Transverse colon (tissue), 4 donors: ENCODE data around the gene DYNLL1. TPM values are rescaled to one million over a fixed set of nuclear protein-coding genes. Genes with fewer than 3 reads are reported as not detected.

ENCODE experiments used
- DNase-seq: peaks from one replicate; pipeline ENCODE4 v3.0.0-alpha.2; 2019
- H3K27ac ChIP-seq, 4 donors: fragments of 200-600 bp; sonication (generic); 2 replicates each; pipeline ENCODE4 v1.5.1; 2016 to 2018; ENCODE audit warnings: inconsistent platforms in 4 of 4
- H3K27me3 ChIP-seq: fragments of 200-600 bp; sonication (generic); 2 replicates; pipeline ENCODE4 v1.5.1; 2017; ENCODE audit warnings: inconsistent platforms
- H3K36me3 ChIP-seq, 4 donors: fragments of 200-600 bp; sonication (generic); 2 replicates each; pipeline ENCODE4 v1.5.1; 2017 to 2019; ENCODE audit warnings: inconsistent platforms in 4 of 4
- H3K4me1 ChIP-seq, 4 donors: fragments of 200-600 bp; sonication (generic); 2 replicates each; pipeline ENCODE4 v1.5.1; 2017 to 2020; ENCODE audit warnings: inconsistent platforms in 4 of 4
- H3K4me3 ChIP-seq, 4 donors: fragments of 200-600 bp; sonication (generic); 1 replicate in 1 of 4; 2 replicates in 3 of 4; pipeline versions ENCODE4 v1.5.1 to v1.6.1; 2017 to 2019; ENCODE audit warnings: inconsistent platforms in 4 of 4
- H3K9me3 ChIP-seq, 2 donors: fragments of 200-600 bp; sonication (generic); 2 replicates each; pipeline ENCODE4 v1.5.1; 2017 to 2019; ENCODE audit warnings: inconsistent platforms in 2 of 2
- CTCF ChIP-seq, 5 experiments: fragments of 200-600 bp in 3 of 5; fragments of 450-650 bp in 2 of 5; sonication (generic) in 3 of 5; IDR thresholded peaks; 1 replicate in 2 of 5; 2 replicates in 3 of 5; pipeline ENCODE4 v1.5.1; 2016 to 2017; ENCODE audit warnings: antibody characterized with exemption in 5 of 5, inconsistent platforms in 3 of 5, mild to moderate bottlenecking in 2 of 5, moderate library complexity in 1 of 5
- EP300 ChIP-seq: sonication (generic); formaldehyde crosslinking; IDR thresholded peaks from one replicate; pipeline ENCODE4 v1.6.1; 2017; ENCODE audit warnings: antibody characterized with exemption, low read depth
- POLR2A ChIP-seq: fragments of 450-650 bp; IDR thresholded peaks from one replicate; pipeline ENCODE4 v1.6.1; 2016; ENCODE audit warnings: antibody characterized with exemption, mild to moderate bottlenecking, moderate library complexity
- POLR2AphosphoS5 ChIP-seq, 3 donors: sonication (generic); formaldehyde crosslinking; IDR thresholded peaks; one replicate each; pipeline ENCODE4 v1.6.1; 2016; ENCODE audit warnings: antibody characterized with exemption in 3 of 3
- WGBS, 2 donors: methylation state at CpG; one replicate each; pipeline ENCODE4 v1.1.5; 2018; ENCODE audit warnings: low coverage in 1 of 2; 5-methylcytosine and 5-hydroxymethylcytosine counted together
- in situ Hi-C, 4 donors: fragments of 200-750 bp; cut with MboI; loops; one replicate each; pipeline versions ENCODE4 v1.15.0 to v1.15.1; 2017; ENCODE audit warnings: low sequenced_read_pairs in 3 of 4, low pct_ligation_motif_present in 1 of 4, low pct_unique_long_range_greater_than_20kb in 1 of 4
- intact Hi-C: fragments of 100-400 bp; cut with DNase I; formaldehyde crosslinking; loops from one replicate; pipeline ENCODE4 v1.15.1; 2023; ENCODE audit warnings: low total_unique reads
- total RNA-seq, 4 donors: library from RNA; depleted of rRNA; stranded (reverse); fragments of >200 nt; gene quantifications; one replicate each; pipeline ENCODE4 v1.1.0, GENCODE V29; 2016

Gene DYNLL1
- total RNA-seq, 4 donors from 2014 or later, result 60.5 to 291 (median 190) TPM

GRCh38 chr12:120462099-120462640 is 33.7 kb upstream of the DYNLL1 start:
- in situ Hi-C loops, result no loop called here
- H3K36me3 ChIP-seq, result peaks cover 0 to 71% (median 33%) of the 10 kb centered on the region in 4 donors
- 79% methylated on average over 2 to 3 of the region's 3 CpGs for WGBS, 2 donors

GRCh38 chr12:120463712-120464111 is 32.2 kb upstream of the DYNLL1 start:
- no peak overlapping the region for H3K4me3 ChIP-seq
- intact Hi-C loops, result no loop called here
- no peak overlapping the region for H3K27ac ChIP-seq
- peaks cover 0 to 27% (median 10%) of the 10 kb centered on the region in 4 donors for H3K4me1 ChIP-seq
- no peak for TF ChIP-seq POLR2A
- TF ChIP-seq CTCF (IDR thresholded peaks at IDR 0.05), result no peak
- TF ChIP-seq POLR2AphosphoS5 (IDR thresholded peaks at IDR 0.05), result no peak
- no peak for TF ChIP-seq EP300
- DNase-seq, result no peak
- 90 to 100% methylated on average over 1 to 5 of the region's 5 CpGs for WGBS, 2 donors
- peaks cover 0 to 60% (median 29%) of the 10 kb centered on the region in 4 donors for H3K36me3 ChIP-seq
- H3K9me3 ChIP-seq, result no peaks in the 10 kb centered on the region
- H3K27me3 ChIP-seq, result no peaks in the 10 kb centered on the region
- in situ Hi-C loops, result no loop called here

More at GRCh38 chr12:120462099-120462640, 33.7 kb upstream of the DYNLL1 start:
- Histone ChIP-seq H3K27me3 (no peaks in the 10 kb centered on the region), H3K27ac (no peak overlapping the region), H3K4me1 (peaks cover 0 to 13% (median 3%) of the 10 kb centered on the region in 4 donors), H3K9me3 (no peaks in the 10 kb centered on the region), H3K4me3 (no peak overlapping the region)
- TF ChIP-seq POLR2A (no peak), POLR2AphosphoS5 (IDR thresholded peaks at IDR 0.05) (no peak), CTCF (IDR thresholded peaks at IDR 0.05) (no peak), EP300 (no peak)
- no peak for DNase-seq
- intact Hi-C loops, result no loop called here

GRCh38 chr12:120465756-120466155 is 30.2 kb upstream of the DYNLL1 start:
- intact Hi-C loops, result no loop called here
- no peak for DNase-seq
- Histone ChIP-seq H3K27me3 (no peaks in the 10 kb centered on the region), H3K4me3 (no peak overlapping the region), H3K9me3 (no peaks in the 10 kb centered on the region), H3K27ac (no peak overlapping the region), H3K36me3 (peaks cover 0 to 46% (median 21%) of the 10 kb centered on the region in 4 donors), H3K4me1 (peaks cover 0 to 38% (median 15%) of the 10 kb centered on the region in 4 donors)
- TF ChIP-seq POLR2A (no peak), CTCF (IDR thresholded peaks at IDR 0.05) (no peak), POLR2AphosphoS5 (IDR thresholded peaks at IDR 0.05) (no peak), EP300 (no peak)
- in situ Hi-C loops, result no loop called here
- WGBS, 2 donors, result 26 to 34% methylated on average over 5 of the region's 5 CpGs

- peaks cover 0 to 40% (median 19%) of the 10 kb centered on the region in 4 donors for H3K36me3 ChIP-seq
- H3K9me3 ChIP-seq, result no peaks in the 10 kb centered on the region
- H3K27me3 ChIP-seq, result no peaks in the 10 kb centered on the region
- peak; percentile 13 for DNase-seq
- H3K27ac ChIP-seq, result no peak overlapping the region
- H3K4me1 ChIP-seq, result peaks cover 0 to 39% (median 18%) of the 10 kb centered on the region in 4 donors
- H3K4me3 ChIP-seq, result no peak overlapping the region
- 65 to 70% methylated on average over 5 to 8 of the region's 8 CpGs for WGBS, 2 donors
- intact Hi-C loops (no loop called here), in situ Hi-C loops (no loop called here)
- TF ChIP-seq POLR2AphosphoS5 (IDR thresholded peaks at IDR 0.05) (no peak), CTCF (IDR thresholded peaks at IDR 0.05) (peak; percentile 28 to 41 (median 31))
These were observed 29.2 kb upstream of the DYNLL1 start for GRCh38 chr12:120466560-120467315.
